PFSK-1 (cell line): Measurements from ENCODE around the gene CENPP.

ENCODE experiments used
- POLR2AphosphoS5 ChIP-seq: IDR thresholded peaks from 2 replicates; pipeline ENCODE4 v1.6.1; 2012; ENCODE audit warnings: low read depth, mild to moderate bottlenecking, control low read depth, low read length, moderate library complexity
- REST ChIP-seq, 2 experiments: IDR thresholded peaks; 2 replicates each; pipeline versions ENCODE4 v1.6.1 to v1.8.0; 2011 to 2012; ENCODE audit warnings: low read depth in 2 of 2, low read length in 2 of 2, control low read depth in 1 of 2, inconsistent platforms in 1 of 2, mild to moderate bottlenecking in 1 of 2, moderate library complexity in 1 of 2; ENCODE audit not compliant: insufficient read depth in 1 of 2
- TAF1 ChIP-seq: IDR thresholded peaks from 2 replicates; pipeline ENCODE4 v1.6.1; 2012; ENCODE audit warnings: low read length, control low read depth, borderline replicate concordance; ENCODE audit not compliant: insufficient read depth

DNA sequence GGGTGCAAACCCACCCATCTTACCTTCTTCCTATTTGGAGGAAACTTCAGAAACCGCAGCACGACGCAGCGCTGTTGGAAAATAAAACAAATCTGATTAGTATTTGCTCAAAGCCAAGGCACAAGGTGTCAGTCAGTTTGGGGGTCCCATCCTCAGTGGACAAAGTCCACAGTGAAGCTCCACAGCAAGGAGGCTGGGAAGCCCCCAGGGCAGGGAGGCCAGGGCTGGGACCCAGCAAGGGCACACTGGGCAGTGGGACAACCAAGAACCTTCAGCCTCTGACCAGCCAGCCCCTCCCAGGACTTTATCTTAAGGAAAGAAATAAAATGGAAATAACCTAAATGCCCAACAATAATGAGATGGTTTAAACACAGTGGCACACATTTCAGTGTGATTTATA is 332.9 kb downstream of the CENPP start:
- TF ChIP-seq TAF1 = no peak
- TF ChIP-seq REST (IDR thresholded peaks at IDR 0.05; ENCODE audit: insufficient read depth in 1 of 2, low read depth in 2 of 2, low read length in 2 of 2) = no peak
- TF ChIP-seq POLR2AphosphoS5 = no peak
